Measurements from ENCODE around the gene PSPH. TPM values are rescaled to one million over a fixed set of nuclear protein-coding genes. Genes with fewer than 3 reads are reported as not detected.
"Not testable (repeated sequence)": the region's sequence is repeated elsewhere in the genome, so short reads cannot be mapped to it uniquely, and the experiment has no call there.

PSPH gene
- total RNA-seq, 1 donor from 2014 or later, result 72.7 TPM

DNA sequence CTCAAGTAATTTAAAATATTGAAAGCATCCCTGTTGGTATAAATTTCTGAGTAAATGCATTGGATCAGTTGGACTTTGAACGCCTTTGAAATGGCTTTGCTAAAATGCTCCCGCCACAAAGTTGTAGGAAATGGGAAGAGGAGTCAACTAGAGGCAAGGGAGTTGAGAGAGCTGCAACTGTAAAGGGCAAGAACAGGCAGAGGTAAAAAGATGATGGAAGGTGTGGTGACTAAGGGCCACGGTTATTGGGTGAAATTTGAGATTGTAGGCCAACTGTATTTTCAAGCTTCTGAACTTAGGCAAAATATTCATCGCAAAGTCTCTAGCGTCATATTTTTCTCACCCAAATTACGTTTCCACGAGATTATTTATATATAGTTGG lies 12.2 kb upstream of the PSPH start:
- no peak for DNase-seq (ENCODE audit: low read depth)

DNA sequence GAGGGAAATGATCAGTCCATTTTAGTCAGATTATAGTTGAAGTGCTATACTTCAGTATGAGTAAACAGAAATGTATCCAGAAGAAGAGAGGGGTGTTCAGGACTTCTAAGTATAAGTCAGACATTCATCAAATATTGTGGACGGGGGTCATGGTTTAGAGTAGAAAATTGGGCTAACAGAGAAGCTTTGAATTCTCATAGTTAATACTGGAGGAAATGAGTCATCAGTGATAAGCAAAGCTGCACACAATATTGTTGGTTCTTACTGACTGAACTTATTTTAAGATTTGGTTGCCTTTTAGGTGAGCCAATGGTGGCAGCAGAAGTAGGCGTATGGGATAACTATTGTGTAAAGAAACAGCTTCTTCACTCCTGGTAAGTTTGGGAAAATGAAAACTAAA lies 11.1 kb upstream of the PSPH start:
- peak; percentile 31 for DNase-seq (ENCODE audit: low read depth)

DNA sequence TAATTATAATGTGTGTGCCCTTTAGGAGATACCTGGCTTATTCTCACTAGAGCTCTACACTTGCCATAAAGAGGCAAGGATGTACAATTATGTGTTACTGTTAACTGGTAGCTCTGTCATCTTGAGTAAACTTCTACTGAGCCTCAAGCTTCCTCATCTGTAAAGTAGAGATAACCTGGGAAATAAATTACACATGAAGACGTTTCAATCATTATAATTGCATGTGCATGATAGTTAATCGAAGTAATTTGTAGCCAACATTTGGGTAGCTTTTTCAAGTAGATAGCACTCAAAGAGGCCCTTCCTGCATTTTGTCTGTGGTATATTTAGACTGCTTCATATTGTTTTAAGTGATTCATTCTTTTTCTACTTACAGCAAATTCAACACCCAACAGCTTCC lies 2.7 kb upstream of the PSPH start:
- DNase-seq (ENCODE audit: low read depth), result no peak

DNA sequence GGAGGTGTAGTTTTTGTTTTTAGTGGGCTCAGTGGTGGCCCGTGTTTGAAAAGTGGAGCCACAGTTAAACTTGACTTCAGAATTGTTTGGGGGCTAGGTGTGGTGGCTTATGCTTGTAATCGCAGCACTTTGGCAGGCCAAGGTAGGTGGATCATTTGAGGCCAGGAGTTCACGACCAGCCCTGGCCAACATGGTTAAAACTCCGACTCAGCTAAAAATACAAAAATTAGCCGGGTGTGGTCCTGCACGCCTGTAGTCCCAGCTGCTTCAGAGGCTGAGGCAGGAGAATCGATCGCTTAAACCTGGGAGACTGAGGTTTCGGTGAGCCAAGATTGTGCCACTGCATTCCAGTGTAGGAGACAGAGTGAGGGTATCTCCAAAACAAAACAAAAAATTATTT lies 2.1 kb upstream of the PSPH start:
- no peak for DNase-seq (ENCODE audit: low read depth)

DNA sequence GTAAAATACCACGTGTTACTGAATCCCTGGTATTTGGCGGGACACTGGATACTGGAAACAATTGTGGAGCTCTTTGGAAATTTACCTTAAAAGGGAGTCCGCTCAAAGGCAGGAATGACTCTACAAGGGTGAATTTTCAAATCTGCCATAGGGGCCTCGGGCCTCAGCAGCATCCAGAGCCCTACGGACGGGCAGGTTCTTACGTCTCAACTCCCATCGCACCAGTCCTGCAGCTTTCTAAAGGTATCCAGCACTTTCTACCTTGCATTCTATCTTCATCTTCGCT lies 248 bp downstream of the PSPH start:
- no peak for DNase-seq (ENCODE audit: low read depth)

DNA sequence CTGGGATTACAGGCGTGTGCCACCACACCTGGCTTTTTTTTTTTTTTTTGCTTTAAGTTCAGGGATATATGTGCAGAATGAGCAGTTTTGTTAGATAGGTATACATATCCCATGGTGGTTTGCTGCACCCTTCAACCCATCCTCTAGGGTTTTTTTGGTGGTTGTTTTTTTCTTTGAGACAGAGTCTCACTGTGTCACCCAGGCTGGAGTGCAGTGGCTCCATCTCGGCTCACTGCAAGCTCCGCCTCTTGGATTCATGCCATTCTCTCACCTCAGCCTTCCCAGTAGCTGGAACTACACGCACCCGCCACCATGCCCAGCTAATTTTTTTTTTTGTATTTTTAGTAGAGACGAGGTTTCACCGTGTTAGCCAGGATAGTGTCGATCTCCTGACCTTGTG lies 2.5 kb downstream of the PSPH start:
- DNase-seq (ENCODE audit: low read depth), result not testable (repeated sequence)

DNA sequence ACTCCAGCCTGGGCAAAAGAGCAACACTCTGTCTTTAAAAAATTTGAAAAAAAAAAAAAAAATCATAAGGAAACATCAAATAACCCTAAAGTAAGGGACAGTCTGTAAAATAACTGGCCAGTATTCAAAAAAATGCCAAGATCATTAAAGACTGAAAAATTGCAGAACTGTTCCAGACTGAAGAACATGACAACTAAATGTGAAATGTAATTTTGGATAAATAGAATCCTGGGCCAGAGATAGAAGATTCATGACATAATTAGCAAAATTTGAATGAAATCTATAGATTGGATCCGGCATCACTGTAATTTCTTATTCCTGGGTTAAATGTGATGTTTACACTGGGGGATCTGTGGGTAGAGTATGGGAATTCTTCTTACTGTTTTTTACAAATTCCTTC lies 3.0 kb downstream of the PSPH start:
- DNase-seq (ENCODE audit: low read depth), result no peak

DNA sequence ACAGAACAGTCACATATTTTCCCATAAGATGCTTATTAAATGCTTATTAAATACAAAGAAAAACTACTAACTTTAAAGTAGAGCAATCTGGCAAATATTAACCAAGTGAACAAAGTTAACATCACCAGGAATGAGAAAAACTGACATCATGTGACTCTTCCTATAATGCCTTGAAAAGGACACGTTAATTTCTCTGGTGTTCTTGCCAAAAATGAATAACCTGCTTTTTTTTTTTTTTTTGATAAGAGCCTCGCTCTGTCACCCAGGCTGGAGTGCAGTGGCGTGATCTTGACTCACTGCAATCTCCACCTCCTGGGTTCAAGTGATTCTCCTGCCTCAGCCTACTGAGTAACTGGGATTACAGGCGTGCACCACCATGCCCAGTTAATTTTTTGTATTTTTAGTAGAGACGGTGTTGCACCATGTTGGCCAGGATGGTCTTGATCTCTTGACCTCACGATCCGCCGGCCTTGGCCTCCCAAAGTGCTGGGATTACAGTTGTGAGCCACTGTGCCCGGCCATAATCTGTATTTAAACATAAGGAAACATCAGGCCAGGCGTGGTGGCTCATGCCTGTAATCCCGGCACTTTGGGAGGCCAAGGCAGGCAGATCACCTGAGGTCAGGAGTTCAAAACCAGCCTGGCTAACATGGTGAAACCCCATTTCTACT lies 3.7 kb downstream of the PSPH start:
- DNase-seq (ENCODE audit: low read depth), result not testable (repeated sequence)

DNA sequence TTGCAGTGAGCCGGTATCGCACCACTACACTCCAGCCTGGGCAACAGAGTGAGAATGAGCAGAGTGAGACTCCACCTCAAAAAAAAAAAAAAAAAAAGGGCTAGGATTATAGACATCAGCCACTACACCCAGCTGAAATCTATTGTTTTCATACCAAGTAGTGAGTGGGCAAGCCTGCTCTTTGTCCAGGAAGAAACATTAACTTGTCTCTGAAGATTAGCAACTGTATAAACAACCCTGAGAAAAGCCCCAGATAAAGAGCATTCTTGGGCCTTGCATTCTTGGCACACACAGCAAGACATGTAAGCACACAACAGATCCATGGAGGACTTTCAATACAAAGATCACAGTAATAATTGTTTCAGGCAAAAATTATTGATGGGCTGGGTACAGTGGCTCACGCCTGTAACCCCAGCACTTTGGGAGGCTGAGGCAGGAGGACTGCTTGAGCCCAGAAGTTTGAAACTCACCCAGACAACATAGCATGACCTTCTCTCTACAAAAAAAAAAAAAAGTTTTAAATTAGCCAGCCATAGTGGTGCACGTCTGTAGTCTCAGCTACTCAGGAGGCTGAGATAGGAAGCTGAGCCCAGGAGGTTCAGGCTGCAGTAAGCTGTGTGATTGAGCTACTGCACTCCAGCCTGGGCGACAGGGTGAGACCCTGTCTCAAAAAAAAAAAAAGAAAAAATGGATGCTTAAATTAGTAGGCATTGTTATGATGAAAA lies 4.4 kb downstream of the PSPH start:
- DNase-seq (ENCODE audit: low read depth), result peak; percentile 68

DNA sequence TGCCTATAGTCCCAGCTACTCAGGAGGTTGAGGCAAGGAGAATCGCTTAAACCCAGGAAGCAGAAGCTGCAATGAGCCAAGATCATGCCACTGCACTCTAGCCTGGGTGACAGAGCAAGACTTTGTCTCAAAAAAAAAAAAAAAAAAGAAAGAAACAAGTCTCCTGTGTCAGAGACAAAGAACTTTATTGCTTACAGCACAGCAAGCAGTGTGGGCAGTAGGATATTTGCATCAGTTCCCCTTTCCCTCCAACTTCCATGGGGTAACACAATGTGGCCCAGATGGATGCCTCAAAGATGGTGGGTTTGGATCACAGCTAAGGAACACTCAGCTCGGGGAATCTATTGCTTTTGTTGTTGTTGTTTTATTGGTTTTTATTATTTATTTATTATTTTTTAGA lies 5.5 kb downstream of the PSPH start:
- not testable (repeated sequence) for DNase-seq (ENCODE audit: low read depth)

DNA sequence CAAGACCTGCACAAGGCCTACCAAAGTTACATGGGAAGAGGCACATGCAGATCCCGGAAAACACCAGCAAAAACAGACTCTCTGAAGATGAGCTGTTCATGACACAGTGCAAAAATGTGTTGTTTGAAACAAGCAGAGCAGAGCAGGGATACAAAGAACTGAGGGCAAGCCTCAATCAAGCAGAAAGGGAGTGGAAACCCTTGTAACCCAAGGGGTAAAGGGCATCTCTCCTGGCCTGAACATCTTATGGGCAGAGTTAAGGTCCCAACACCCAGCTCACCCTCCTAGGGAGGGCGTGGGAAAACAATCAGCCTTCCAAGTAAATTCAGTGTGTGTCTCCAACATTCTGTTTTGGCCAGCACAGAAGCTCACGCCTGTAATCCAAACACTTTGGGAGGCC lies 10.5 kb downstream of the PSPH start:
- DNase-seq (ENCODE audit: low read depth), result no peak

DNA sequence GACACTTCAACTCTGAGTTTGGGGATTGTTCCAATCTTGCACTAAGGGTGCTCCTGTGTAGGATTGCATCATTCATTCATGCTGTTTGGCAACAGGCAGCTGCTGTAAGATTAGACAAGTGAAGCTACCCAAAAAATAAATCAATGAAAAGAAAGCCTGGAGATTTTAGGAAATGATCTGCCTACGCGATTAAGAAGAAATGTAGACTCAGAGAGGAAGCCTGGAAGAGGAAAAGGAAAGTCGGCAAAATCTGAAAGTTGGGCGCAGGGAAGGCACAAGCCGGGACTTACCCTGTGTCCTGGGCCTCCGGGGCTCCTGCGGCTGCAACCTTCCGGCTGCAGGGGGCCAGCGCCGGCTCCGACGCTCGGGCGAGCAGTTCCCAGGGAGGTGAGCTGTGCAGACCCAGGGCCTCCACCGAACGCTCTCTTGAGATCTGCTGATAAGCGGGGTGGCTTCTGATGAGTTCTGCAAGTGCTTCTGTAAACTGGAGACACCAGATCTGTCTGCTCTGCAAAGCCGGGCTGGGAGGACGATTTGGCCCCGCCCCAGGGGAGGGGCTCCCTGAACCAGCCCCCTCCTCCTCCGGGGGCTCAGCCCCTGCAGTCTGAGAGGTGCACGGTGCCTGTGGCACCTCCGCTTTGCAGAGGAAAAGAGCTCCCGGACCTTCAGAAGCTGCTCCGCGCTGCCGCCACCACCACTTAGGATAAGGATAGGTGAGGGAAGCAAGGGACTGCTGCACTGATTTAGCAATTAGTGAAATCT lies 17.4 kb downstream of the PSPH start:
- DNase-seq (ENCODE audit: low read depth), result peak; percentile 74

DNA sequence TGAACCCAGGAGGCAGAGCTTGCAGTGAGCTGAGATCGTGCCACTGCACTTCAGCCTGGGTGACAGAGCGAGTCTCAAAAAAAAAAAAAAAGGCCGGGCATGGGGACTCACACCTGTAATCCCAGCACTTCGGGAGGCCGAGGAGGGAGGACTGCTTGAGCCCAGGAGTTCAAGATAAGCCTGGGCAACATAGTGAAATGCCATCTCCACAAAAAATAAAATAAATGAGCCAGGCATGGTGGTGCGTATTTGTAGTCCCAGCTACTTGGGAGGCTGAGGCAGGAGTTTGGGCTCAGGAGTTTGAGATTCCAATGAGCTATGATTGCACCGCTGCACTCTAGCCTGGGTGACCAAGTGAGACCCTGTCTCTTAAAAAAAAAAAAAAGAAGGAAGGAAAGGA lies 18.7 kb downstream of the PSPH start:
- DNase-seq (ENCODE audit: low read depth), result not testable (repeated sequence)

DNA sequence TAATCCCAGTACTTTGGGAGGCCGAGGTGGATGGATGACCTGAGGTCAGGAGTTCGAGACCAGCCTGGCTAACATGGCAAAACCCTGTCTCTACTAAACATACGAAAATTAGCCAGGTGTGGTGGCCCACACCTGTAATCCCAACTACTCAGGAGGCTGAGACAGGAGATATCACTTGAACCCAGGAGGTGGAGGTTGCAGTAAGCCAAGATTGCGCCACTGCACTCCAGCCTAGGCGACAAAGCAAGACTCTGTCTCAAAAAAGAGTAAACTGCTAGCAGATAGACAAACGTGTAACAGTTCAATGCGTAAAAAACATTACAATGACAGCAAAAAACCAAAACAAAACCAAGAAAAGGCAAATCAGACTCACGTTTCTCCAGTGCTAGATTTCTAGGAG lies 19.7 kb downstream of the PSPH start:
- not testable (repeated sequence) for DNase-seq (ENCODE audit: low read depth)

DNA sequence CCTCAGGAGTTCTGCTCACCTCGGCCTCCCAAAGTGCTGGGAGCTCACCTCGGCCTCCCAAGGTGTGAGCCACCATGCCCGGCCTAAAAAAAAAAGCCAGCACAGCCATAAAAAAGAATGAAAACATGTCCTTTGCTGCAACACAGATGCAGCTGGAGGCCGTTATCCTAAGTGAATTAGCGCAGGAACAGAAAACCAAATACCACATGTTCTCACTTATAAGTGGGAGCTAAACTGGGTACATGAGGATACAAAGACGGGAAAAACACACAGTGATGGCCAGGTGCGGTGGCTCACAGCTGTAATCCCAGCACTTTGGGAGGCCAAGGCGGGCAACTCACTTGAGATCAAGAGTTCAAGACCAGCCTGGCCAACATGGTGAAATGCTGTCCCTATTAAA lies 20.9 kb downstream of the PSPH start:
- DNase-seq (ENCODE audit: low read depth), result no peak

DNA sequence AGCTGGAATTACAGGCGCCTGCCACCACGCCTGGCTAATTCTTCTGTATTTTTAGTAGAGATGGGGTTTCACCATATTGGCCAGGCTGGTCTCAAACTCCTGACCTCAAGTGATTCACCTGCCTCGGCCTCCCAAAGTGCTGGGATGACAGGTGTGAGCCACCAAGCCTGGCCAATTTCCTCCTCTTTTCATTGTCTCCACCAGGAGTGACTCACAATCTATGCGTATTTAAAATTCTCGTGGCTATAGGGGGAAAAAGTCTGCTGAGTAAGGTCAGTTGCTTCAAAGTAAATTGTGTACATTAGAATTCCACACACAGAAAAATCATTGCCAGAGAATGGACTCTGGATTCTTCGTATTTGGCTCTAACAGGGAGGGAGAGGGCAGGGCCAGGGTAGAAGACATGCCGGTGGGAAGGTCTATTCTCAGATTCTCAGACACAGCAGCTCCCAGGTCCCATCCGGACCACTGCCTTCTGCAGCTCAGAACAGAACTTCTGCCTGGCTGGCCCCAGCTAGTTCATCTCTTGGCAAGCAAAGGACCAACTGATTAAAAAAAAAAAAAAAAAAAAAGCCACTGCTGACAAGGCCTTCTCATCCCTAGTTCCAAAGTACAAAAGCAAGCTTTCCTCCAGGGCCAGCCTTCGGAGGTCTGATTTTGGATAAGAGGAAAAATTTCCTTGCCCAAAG lies 22.2 kb downstream of the PSPH start:
- no peak for DNase-seq (ENCODE audit: low read depth)

DNA sequence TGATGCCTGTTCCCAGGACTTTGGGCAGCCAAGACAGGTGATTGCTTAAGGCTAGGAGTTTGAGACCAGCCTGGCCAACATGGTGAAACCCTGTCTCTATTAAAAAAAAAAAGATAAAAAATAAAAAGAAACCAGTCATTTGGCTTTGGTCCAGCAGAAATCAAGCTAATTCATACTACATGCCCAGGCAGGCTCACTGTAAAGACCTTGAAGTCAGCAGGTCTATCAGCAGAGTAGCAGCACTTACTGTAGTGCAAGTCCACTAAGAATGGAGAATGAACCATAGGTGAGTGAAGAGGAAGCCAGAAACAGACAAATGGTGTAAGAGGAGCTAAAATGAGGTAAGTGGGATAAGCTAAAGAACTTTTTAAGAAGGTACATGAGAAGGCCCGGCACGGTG lies 24.7 kb downstream of the PSPH start:
- no peak for DNase-seq (ENCODE audit: low read depth)

DNA sequence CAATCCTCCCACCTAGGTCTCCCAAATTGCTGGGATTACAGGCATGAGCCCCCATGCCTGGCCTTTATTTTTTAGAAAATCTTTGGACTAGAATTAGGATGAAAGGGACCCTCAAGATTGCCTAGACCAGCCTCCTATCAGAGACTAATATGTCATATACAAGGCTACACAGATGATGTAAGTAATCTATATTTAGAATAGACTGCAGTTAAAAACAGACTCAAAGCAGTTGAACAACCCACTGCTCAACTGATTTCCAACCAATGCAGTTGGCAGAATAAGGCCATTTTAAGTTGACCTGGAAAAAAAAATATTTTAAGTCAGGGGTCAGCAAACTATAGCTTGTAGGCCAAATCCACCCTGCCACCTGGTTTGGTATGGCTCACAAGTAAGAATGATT lies 27.7 kb downstream of the PSPH start:
- DNase-seq (ENCODE audit: low read depth), result peak; percentile 46

DNA sequence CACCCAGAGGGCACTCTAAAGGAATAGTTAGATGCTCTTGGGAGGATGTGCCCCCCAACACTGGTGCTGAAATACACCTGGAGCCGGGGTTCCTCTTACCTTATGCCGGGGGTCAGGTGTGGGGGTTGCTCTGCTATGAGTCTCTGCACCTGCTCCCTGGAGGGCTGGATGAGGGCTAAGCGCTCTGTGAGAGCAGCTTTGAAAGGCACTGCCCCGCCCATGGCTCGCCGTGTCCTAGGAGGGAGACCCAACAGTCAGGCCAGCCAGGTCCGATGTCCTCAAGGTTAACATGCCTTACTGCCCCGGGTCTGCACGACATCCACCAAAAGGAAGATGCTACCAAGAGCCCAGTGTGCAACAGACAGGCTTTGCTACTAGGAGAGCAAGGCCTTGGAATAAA lies 31.7 kb downstream of the PSPH start:
- DNase-seq (ENCODE audit: low read depth), result no peak

DNA sequence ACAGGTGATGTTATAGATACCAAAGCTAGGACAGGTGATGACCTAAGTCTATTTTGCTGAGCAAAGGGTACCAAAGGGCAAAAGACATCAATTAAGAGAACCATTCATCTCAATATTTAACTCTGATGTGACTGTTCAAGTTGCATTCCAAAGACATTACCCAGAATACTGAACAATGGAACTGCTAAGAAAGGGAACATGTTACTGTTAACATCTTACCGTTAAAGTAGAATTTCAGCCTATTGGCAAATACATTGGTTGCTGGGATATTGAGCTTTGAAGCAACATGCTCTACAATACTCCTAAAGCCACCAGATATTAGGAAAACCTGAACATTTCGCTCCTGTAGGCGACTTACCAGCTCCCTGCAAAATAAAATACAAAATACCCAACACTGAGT lies 34.2 kb downstream of the PSPH start:
- not testable (repeated sequence) for DNase-seq (ENCODE audit: low read depth)

DNA sequence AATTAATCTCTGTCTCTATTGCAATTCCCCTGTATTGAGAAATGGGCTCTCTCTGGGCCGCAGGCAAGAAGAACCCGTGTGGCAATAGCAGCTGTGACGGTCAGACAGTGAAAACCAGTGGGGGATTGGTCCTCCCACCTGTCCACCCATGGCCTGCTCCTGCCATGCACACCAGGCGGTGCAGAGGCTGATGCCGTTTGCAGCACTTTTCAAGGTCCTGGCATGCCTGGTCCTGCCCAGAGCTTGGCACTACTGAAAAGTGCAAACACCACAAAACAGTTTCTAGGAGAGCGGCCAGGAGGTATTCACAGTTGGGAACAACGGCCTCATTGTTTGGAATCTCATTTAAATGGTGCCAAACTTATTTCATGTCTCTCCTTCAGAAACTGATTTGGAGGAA lies 41.5 kb downstream of the PSPH start:
- peak; percentile 25 for DNase-seq (ENCODE audit: low read depth)

DNA sequence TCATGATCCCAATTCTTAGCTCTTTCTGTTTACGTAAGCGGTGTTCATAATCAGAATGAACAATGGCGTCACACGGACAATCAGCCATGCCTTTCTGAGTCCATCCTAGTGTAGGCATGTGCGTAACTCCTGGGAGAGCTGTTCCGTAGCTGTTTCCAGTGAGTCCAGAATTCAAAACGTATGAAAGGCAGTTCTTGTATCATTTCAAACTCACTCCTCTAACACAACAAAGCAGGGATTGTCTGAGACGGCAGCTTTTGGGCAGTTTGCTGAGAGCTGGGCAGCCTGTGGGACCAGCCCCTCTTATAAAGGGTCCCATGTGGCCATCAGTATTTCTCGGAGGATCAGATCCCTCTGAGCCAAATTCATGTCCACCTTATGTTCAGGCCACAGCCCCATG lies 43.4 kb downstream of the PSPH start:
- no peak for DNase-seq (ENCODE audit: low read depth)

Measured in myocyte (in vitro differentiated cells).